ENCODE measurements around the gene CD5L. TPM values are rescaled to one million over a fixed set of nuclear protein-coding genes. Genes with fewer than 3 reads are reported as not detected.

Gene CD5L
- total and polyA plus RNA-seq, 10 donors, result 16.8 to 892 (median 373) TPM

GRCh38 chr1:157852476-157852875 lies 10.9 kb upstream of the CD5L start:
- Histone ChIP-seq H3K36me3 (no peaks in the 10 kb centered on the region), H3K27ac (no peak overlapping the region), H3K4me1 (peaks cover 0 to 27% (median 15%) of the 10 kb centered on the region in 6 donors), H3K4me3 (no peak overlapping the region), H3K9me3 (no peaks in the 10 kb centered on the region), H3K27me3 (replicated peaks in 1 of 7) (peaks cover 0 to 8% (median 0%) of the 10 kb centered on the region in 7 donors)
- TF ChIP-seq POLR2A (IDR thresholded peaks at IDR 0.05), result no peak
- TF ChIP-seq POLR2AphosphoS5 (IDR thresholded peaks at IDR 0.05), result no peak
- TF ChIP-seq CTCF (IDR thresholded peaks at IDR 0.05 in 8 of 11, conservative IDR thresholded peaks at IDR 0.05 in 3 of 11), result no peak
- intact Hi-C loops (cut with DNase I; ENCODE audit: low total_unique reads), result no loop called here
- WGBS, 5 donors, result 63 to 74% (median 68%) methylated on average over 3 of the region's 3 CpGs
- no peak for DNase-seq

DNA sequence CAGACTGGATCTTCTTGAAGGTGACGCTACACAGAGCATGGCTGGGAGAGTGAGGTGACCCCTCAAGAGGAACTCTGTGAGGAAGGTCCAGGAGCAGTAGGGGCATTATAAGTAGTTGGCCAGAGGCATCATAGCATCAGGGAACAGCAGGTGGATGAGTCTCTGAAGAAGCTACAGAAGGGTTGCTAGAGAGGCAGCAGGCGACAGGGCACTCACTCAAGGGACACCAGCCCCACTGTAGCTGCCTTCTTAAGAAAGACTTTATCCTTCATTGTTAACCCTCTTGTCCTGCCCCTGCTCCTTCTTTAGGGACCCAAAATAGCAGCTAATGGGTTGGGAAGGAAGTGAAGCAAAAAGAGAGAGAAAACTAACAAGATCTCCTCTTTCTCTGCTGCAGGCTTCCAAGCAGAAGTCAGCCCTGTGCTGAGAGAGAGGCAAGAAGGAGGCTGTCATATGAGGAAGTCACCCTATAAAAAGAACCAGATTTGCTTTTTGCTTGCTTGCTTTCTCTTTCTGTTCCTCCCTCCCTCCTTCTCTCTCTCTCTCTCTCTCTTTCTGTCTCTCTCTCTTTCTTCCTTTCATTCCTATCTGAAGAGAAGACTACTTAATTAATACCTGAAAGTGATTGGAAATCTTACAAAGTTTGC lies 7.7 kb upstream of the CD5L start:
- peak overlapping the region; percentile 6 to 87 (median 71) for H3K27ac ChIP-seq
- intact Hi-C loops (cut with DNase I; ENCODE audit: low total_unique reads), result no loop called here
- H3K4me1 ChIP-seq, result peaks cover 4 to 48% (median 22%) of the 10 kb centered on the region in 6 donors
- H3K27me3 ChIP-seq (replicated peaks in 1 of 7), result peaks cover 0 to 25% (median 0%) of the 10 kb centered on the region in 7 donors
- peak overlapping the region in 2 of 8 donors; percentile 9 to 49 for H3K4me3 ChIP-seq
- WGBS, 5 donors, result 62 to 86% (median 82%) methylated on average over 2 of the region's 2 CpGs
- no peaks in the 10 kb centered on the region for H3K9me3 ChIP-seq
- no peak for DNase-seq
- peak in 1 of 3 donors; percentile 47 for TF ChIP-seq POLR2AphosphoS5 (IDR thresholded peaks at IDR 0.05)
- TF ChIP-seq POLR2A (IDR thresholded peaks at IDR 0.05), result peak in 1 of 3 donors; percentile 30
- no peak for TF ChIP-seq CTCF (IDR thresholded peaks at IDR 0.05 in 8 of 11, conservative IDR thresholded peaks at IDR 0.05 in 3 of 11)
- H3K36me3 ChIP-seq, result no peaks in the 10 kb centered on the region

GRCh38 chr1:157844089-157844830 lies 2.7 kb upstream of the CD5L start:
- Histone ChIP-seq H3K9me3 (no peaks in the 10 kb centered on the region), H3K27me3 (replicated peaks in 1 of 7) (peaks cover 0 to 34% (median 0%) of the 10 kb centered on the region in 7 donors), H3K36me3 (no peaks in the 10 kb centered on the region), H3K4me1 (peaks cover 4 to 55% (median 33%) of the 10 kb centered on the region in 6 donors), H3K27ac (peak overlapping the region in 4 of 8 donors; percentile 34 to 71 (median 62)), H3K4me3 (no peak overlapping the region)
- no peak for DNase-seq
- no peak for TF ChIP-seq CTCF (IDR thresholded peaks at IDR 0.05 in 8 of 11, conservative IDR thresholded peaks at IDR 0.05 in 3 of 11)
- peak in 1 of 3 donors; percentile 29 for TF ChIP-seq POLR2AphosphoS5 (IDR thresholded peaks at IDR 0.05)
- no peak for TF ChIP-seq POLR2A (IDR thresholded peaks at IDR 0.05)
- intact Hi-C loops (cut with DNase I; ENCODE audit: low total_unique reads), result no loop called here
- 49 to 68% (median 62%) methylated on average over 4 of the region's 4 CpGs for WGBS, 5 donors

- Histone ChIP-seq H3K4me1 (peaks cover 4 to 52% (median 24%) of the 10 kb centered on the region in 6 donors), H3K27ac (peak overlapping the region in 4 of 8 donors; percentile 34 to 71 (median 62)), H3K9me3 (no peaks in the 10 kb centered on the region), H3K4me3 (no peak overlapping the region), H3K27me3 (replicated peaks in 1 of 7) (peaks cover 0 to 34% (median 0%) of the 10 kb centered on the region in 7 donors), H3K36me3 (no peaks in the 10 kb centered on the region)
- no peak for DNase-seq
- intact Hi-C loops (cut with DNase I; ENCODE audit: low total_unique reads), result no loop called here
- 80 to 93% (median 85%) methylated on average over 1 of the region's 1 CpG for WGBS, 5 donors
- TF ChIP-seq POLR2A (IDR thresholded peaks at IDR 0.05) (no peak), CTCF (IDR thresholded peaks at IDR 0.05 in 8 of 11, conservative IDR thresholded peaks at IDR 0.05 in 3 of 11) (no peak)
Observed at GRCh38 chr1:157842939-157843338, 1.3 kb upstream of the CD5L start.

All from spleen (tissue), 11 donors.